ENCODE results near the gene CCDC57. TPM values are rescaled to one million over a fixed set of nuclear protein-coding genes. Genes with fewer than 3 reads are reported as not detected.

Gene CCDC57
- total RNA-seq, 1 experiment from 2014 or later: 69.9 TPM

- no TSS peak for BruUV-seq (replicated peaks)
- H3K9me3 Mint-ChIP-seq (ENCODE audit: low read depth, unreplicated experiment): no peaks in the 10 kb centered on the region
- CTCF ChIA-PET: no interaction called here
- no peak overlapping the region for H3K27ac Mint-ChIP-seq (ENCODE audit: unreplicated experiment)
- no peak for DNase-seq
- H3K27me3 Mint-ChIP-seq (ENCODE audit: unreplicated experiment): no peaks in the 10 kb centered on the region
- TF ChIP-seq CTCF (IDR thresholded peaks at IDR 0.05; ENCODE audit: unreplicated experiment): no peak
- intact Hi-C loops (cut with micrococcal nuclease; ENCODE audit: unreplicated experiment): no loop called here
- peaks cover 83% of the 10 kb centered on the region for H3K36me3 Mint-ChIP-seq (ENCODE audit: insufficient read depth, unreplicated experiment)
- H3K4me1 Mint-ChIP-seq (ENCODE audit: low read depth, unreplicated experiment): no peaks in the 10 kb centered on the region
- H3K4me3 Mint-ChIP-seq (ENCODE audit: low read depth, unreplicated experiment): no peak overlapping the region
These were observed 130.7 kb downstream of the CCDC57 start for GRCh38 chr17:82081966-82082365.

- no TSS peak for BruUV-seq (replicated peaks)
- H3K27me3 Mint-ChIP-seq (ENCODE audit: unreplicated experiment): no peaks in the 10 kb centered on the region
- no peak for DNase-seq
- H3K9me3 Mint-ChIP-seq (ENCODE audit: low read depth, unreplicated experiment): no peaks in the 10 kb centered on the region
- intact Hi-C loops (cut with micrococcal nuclease; ENCODE audit: unreplicated experiment): no loop called here
- H3K27ac Mint-ChIP-seq (ENCODE audit: unreplicated experiment): no peak overlapping the region
- H3K4me3 Mint-ChIP-seq (ENCODE audit: low read depth, unreplicated experiment): no peak overlapping the region
- TF ChIP-seq CTCF (IDR thresholded peaks at IDR 0.05; ENCODE audit: unreplicated experiment): no peak
- peaks cover 87% of the 10 kb centered on the region for H3K36me3 Mint-ChIP-seq (ENCODE audit: insufficient read depth, unreplicated experiment)
- H3K4me1 Mint-ChIP-seq (ENCODE audit: low read depth, unreplicated experiment): no peaks in the 10 kb centered on the region
- CTCF ChIA-PET: no interaction called here
These were observed 131.1 kb downstream of the CCDC57 start for GRCh38 chr17:82081546-82081945.

GRCh38 chr17:82080789-82081464 is 131.7 kb downstream of the CCDC57 start:
- CTCF ChIA-PET: no interaction called here
- H3K4me3 Mint-ChIP-seq (ENCODE audit: low read depth, unreplicated experiment): no peak overlapping the region
- H3K9me3 Mint-ChIP-seq (ENCODE audit: low read depth, unreplicated experiment): no peaks in the 10 kb centered on the region
- DNase-seq: no peak
- TF ChIP-seq CTCF (IDR thresholded peaks at IDR 0.05; ENCODE audit: unreplicated experiment): no peak
- no peak overlapping the region for H3K27ac Mint-ChIP-seq (ENCODE audit: unreplicated experiment)
- H3K27me3 Mint-ChIP-seq (ENCODE audit: unreplicated experiment): no peaks in the 10 kb centered on the region
- H3K4me1 Mint-ChIP-seq (ENCODE audit: low read depth, unreplicated experiment): no peaks in the 10 kb centered on the region
- peaks cover 87% of the 10 kb centered on the region for H3K36me3 Mint-ChIP-seq (ENCODE audit: insufficient read depth, unreplicated experiment)
- BruUV-seq (replicated peaks): no TSS peak
- intact Hi-C loops (cut with micrococcal nuclease; ENCODE audit: unreplicated experiment): no loop called here

GRCh38 chr17:82080048-82080788 is 132.4 kb downstream of the CCDC57 start:
- H3K36me3 Mint-ChIP-seq (ENCODE audit: insufficient read depth, unreplicated experiment): peaks cover 83% of the 10 kb centered on the region
- no TSS peak for BruUV-seq (replicated peaks)
- intact Hi-C loops (cut with micrococcal nuclease; ENCODE audit: unreplicated experiment): no loop called here

More at GRCh38 chr17:82080048-82080788, 132.4 kb downstream of the CCDC57 start:
- Mint-ChIP-seq H3K9me3 (ENCODE audit: low read depth, unreplicated experiment) (no peaks in the 10 kb centered on the region), H3K27ac (ENCODE audit: unreplicated experiment) (no peak overlapping the region), H3K4me3 (ENCODE audit: low read depth, unreplicated experiment) (no peak overlapping the region), H3K4me1 (ENCODE audit: low read depth, unreplicated experiment) (no peaks in the 10 kb centered on the region), H3K27me3 (ENCODE audit: unreplicated experiment) (no peaks in the 10 kb centered on the region)
- CTCF ChIA-PET: no interaction called here
- no peak for TF ChIP-seq CTCF (IDR thresholded peaks at IDR 0.05; ENCODE audit: unreplicated experiment)
- DNase-seq: no peak

All from Calu3 (cell line).